ENCODE data around the gene DIPK1B.
"Not testable (repeated sequence)": the region's sequence is repeated elsewhere in the genome, so short reads cannot be mapped to it uniquely, and the experiment has no call there.

DIPK1B gene

GRCh38 chr9:136751244-136751643, 38.9 kb downstream of the DIPK1B start:
- no peaks in the 10 kb centered on the region for H3K9me3 ChIP-seq (ENCODE audit: control insufficient read depth, low read length)
- H3K4me3 ChIP-seq (ENCODE audit: insufficient read depth, low read depth, low read length, poor library complexity, severe bottlenecking): no peak overlapping the region
- H3K4me1 ChIP-seq (ENCODE audit: control insufficient read depth, insufficient read depth, low read length, poor library complexity, severe bottlenecking): no peaks in the 10 kb centered on the region
- H3K27ac ChIP-seq (ENCODE audit: insufficient read depth, low read length, poor library complexity, severe bottlenecking): no peak overlapping the region
- no peaks in the 10 kb centered on the region for H3K36me3 ChIP-seq (ENCODE audit: control insufficient read depth, insufficient read depth, low read length)
- no peak for DNase-seq
- H3K27me3 ChIP-seq (replicated peaks; ENCODE audit: control insufficient read depth, insufficient read depth, low read length, poor library complexity, severe bottlenecking): no peaks in the 10 kb centered on the region

- Histone ChIP-seq H3K4me1 (ENCODE audit: control insufficient read depth, insufficient read depth, low read length, poor library complexity, severe bottlenecking) (no peaks in the 10 kb centered on the region), H3K27ac (ENCODE audit: insufficient read depth, low read length, poor library complexity, severe bottlenecking) (no peak overlapping the region), H3K9me3 (ENCODE audit: control insufficient read depth, low read length) (no peaks in the 10 kb centered on the region), H3K27me3 (replicated peaks; ENCODE audit: control insufficient read depth, insufficient read depth, low read length, poor library complexity, severe bottlenecking) (no peaks in the 10 kb centered on the region), H3K4me3 (ENCODE audit: insufficient read depth, low read depth, low read length, poor library complexity, severe bottlenecking) (no peak overlapping the region), H3K36me3 (ENCODE audit: control insufficient read depth, insufficient read depth, low read length) (no peaks in the 10 kb centered on the region)
- DNase-seq: no peak
These were observed 39.4 kb downstream of the DIPK1B start for GRCh38 chr9:136751814-136752213.

GRCh38 chr9:136753371-136754058, 41.1 kb downstream of the DIPK1B start:
- H3K4me1 ChIP-seq (ENCODE audit: control insufficient read depth, insufficient read depth, low read length, poor library complexity, severe bottlenecking): no peaks in the 10 kb centered on the region
- H3K4me3 ChIP-seq (ENCODE audit: insufficient read depth, low read depth, low read length, poor library complexity, severe bottlenecking): no peak overlapping the region
- H3K9me3 ChIP-seq (ENCODE audit: control insufficient read depth, low read length): no peaks in the 10 kb centered on the region
- H3K36me3 ChIP-seq (ENCODE audit: control insufficient read depth, insufficient read depth, low read length): no peaks in the 10 kb centered on the region
- H3K27me3 ChIP-seq (replicated peaks; ENCODE audit: control insufficient read depth, insufficient read depth, low read length, poor library complexity, severe bottlenecking): no peaks in the 10 kb centered on the region
- no peak overlapping the region for H3K27ac ChIP-seq (ENCODE audit: insufficient read depth, low read length, poor library complexity, severe bottlenecking)
- no peak for DNase-seq

GRCh38 chr9:136754059-136754572, 41.7 kb downstream of the DIPK1B start:
- Histone ChIP-seq H3K36me3 (ENCODE audit: control insufficient read depth, insufficient read depth, low read length) (no peaks in the 10 kb centered on the region), H3K27ac (ENCODE audit: insufficient read depth, low read length, poor library complexity, severe bottlenecking) (no peak overlapping the region), H3K27me3 (replicated peaks; ENCODE audit: control insufficient read depth, insufficient read depth, low read length, poor library complexity, severe bottlenecking) (no peaks in the 10 kb centered on the region), H3K4me3 (ENCODE audit: insufficient read depth, low read depth, low read length, poor library complexity, severe bottlenecking) (no peak overlapping the region), H3K4me1 (ENCODE audit: control insufficient read depth, insufficient read depth, low read length, poor library complexity, severe bottlenecking) (no peaks in the 10 kb centered on the region), H3K9me3 (ENCODE audit: control insufficient read depth, low read length) (no peaks in the 10 kb centered on the region)
- DNase-seq: no peak

GRCh38 chr9:136754626-136755301, 42.4 kb downstream of the DIPK1B start:
- DNase-seq: no peak
- no peaks in the 10 kb centered on the region for H3K27me3 ChIP-seq (replicated peaks; ENCODE audit: control insufficient read depth, insufficient read depth, low read length, poor library complexity, severe bottlenecking)

GRCh38 chr9:136755302-136756133, 43.1 kb downstream of the DIPK1B start:
- H3K4me1 ChIP-seq (ENCODE audit: control insufficient read depth, insufficient read depth, low read length, poor library complexity, severe bottlenecking); H3K36me3 ChIP-seq (ENCODE audit: control insufficient read depth, insufficient read depth, low read length); H3K4me3 ChIP-seq (ENCODE audit: insufficient read depth, low read depth, low read length, poor library complexity, severe bottlenecking); H3K27ac ChIP-seq (ENCODE audit: insufficient read depth, low read length, poor library complexity, severe bottlenecking); H3K27me3 ChIP-seq (replicated peaks; ENCODE audit: control insufficient read depth, insufficient read depth, low read length, poor library complexity, severe bottlenecking); DNase-seq; H3K9me3 ChIP-seq (ENCODE audit: control insufficient read depth, low read length): not testable (repeated sequence)

More at GRCh38 chr9:136754626-136755301, 42.4 kb downstream of the DIPK1B start:
- Histone ChIP-seq H3K4me3 (ENCODE audit: insufficient read depth, low read depth, low read length, poor library complexity, severe bottlenecking) (no peak overlapping the region), H3K36me3 (ENCODE audit: control insufficient read depth, insufficient read depth, low read length) (no peaks in the 10 kb centered on the region), H3K4me1 (ENCODE audit: control insufficient read depth, insufficient read depth, low read length, poor library complexity, severe bottlenecking) (no peaks in the 10 kb centered on the region), H3K9me3 (ENCODE audit: control insufficient read depth, low read length) (no peaks in the 10 kb centered on the region), H3K27ac (ENCODE audit: insufficient read depth, low read length, poor library complexity, severe bottlenecking) (no peak overlapping the region)

- no peaks in the 10 kb centered on the region for H3K9me3 ChIP-seq (ENCODE audit: control insufficient read depth, low read length)
- no peak for DNase-seq
- H3K27me3 ChIP-seq (replicated peaks; ENCODE audit: control insufficient read depth, insufficient read depth, low read length, poor library complexity, severe bottlenecking): no peaks in the 10 kb centered on the region
- no peak overlapping the region for H3K4me3 ChIP-seq (ENCODE audit: insufficient read depth, low read depth, low read length, poor library complexity, severe bottlenecking)
- no peaks in the 10 kb centered on the region for H3K4me1 ChIP-seq (ENCODE audit: control insufficient read depth, insufficient read depth, low read length, poor library complexity, severe bottlenecking)
- H3K36me3 ChIP-seq (ENCODE audit: control insufficient read depth, insufficient read depth, low read length): no peaks in the 10 kb centered on the region
- no peak overlapping the region for H3K27ac ChIP-seq (ENCODE audit: insufficient read depth, low read length, poor library complexity, severe bottlenecking)
These were observed 43.7 kb downstream of the DIPK1B start for GRCh38 chr9:136756134-136756438.

- H3K4me3 ChIP-seq (ENCODE audit: insufficient read depth, low read depth, low read length, poor library complexity, severe bottlenecking): no peak overlapping the region
- H3K27me3 ChIP-seq (replicated peaks; ENCODE audit: control insufficient read depth, insufficient read depth, low read length, poor library complexity, severe bottlenecking): no peaks in the 10 kb centered on the region
- no peak for DNase-seq
- H3K36me3 ChIP-seq (ENCODE audit: control insufficient read depth, insufficient read depth, low read length): no peaks in the 10 kb centered on the region
- no peak overlapping the region for H3K27ac ChIP-seq (ENCODE audit: insufficient read depth, low read length, poor library complexity, severe bottlenecking)
- H3K9me3 ChIP-seq (ENCODE audit: control insufficient read depth, low read length): no peaks in the 10 kb centered on the region
- H3K4me1 ChIP-seq (ENCODE audit: control insufficient read depth, insufficient read depth, low read length, poor library complexity, severe bottlenecking): no peaks in the 10 kb centered on the region
These were observed 44.5 kb downstream of the DIPK1B start for GRCh38 chr9:136756836-136757235.

GRCh38 chr9:136757328-136757727, 45.0 kb downstream of the DIPK1B start:
- H3K9me3 ChIP-seq (ENCODE audit: control insufficient read depth, low read length): no peaks in the 10 kb centered on the region
- no peak overlapping the region for H3K27ac ChIP-seq (ENCODE audit: insufficient read depth, low read length, poor library complexity, severe bottlenecking)
- no peaks in the 10 kb centered on the region for H3K27me3 ChIP-seq (replicated peaks; ENCODE audit: control insufficient read depth, insufficient read depth, low read length, poor library complexity, severe bottlenecking)

GRCh38 chr9:136757751-136758140, 45.4 kb downstream of the DIPK1B start:
- Histone ChIP-seq H3K36me3 (ENCODE audit: control insufficient read depth, insufficient read depth, low read length) (no peaks in the 10 kb centered on the region), H3K4me3 (ENCODE audit: insufficient read depth, low read depth, low read length, poor library complexity, severe bottlenecking) (no peak overlapping the region), H3K27ac (ENCODE audit: insufficient read depth, low read length, poor library complexity, severe bottlenecking) (no peak overlapping the region), H3K27me3 (replicated peaks; ENCODE audit: control insufficient read depth, insufficient read depth, low read length, poor library complexity, severe bottlenecking) (no peaks in the 10 kb centered on the region), H3K4me1 (ENCODE audit: control insufficient read depth, insufficient read depth, low read length, poor library complexity, severe bottlenecking) (no peaks in the 10 kb centered on the region), H3K9me3 (ENCODE audit: control insufficient read depth, low read length) (no peaks in the 10 kb centered on the region)
- no peak for DNase-seq

More at GRCh38 chr9:136757328-136757727, 45.0 kb downstream of the DIPK1B start:
- DNase-seq: no peak
- Histone ChIP-seq H3K4me3 (ENCODE audit: insufficient read depth, low read depth, low read length, poor library complexity, severe bottlenecking) (no peak overlapping the region), H3K36me3 (ENCODE audit: control insufficient read depth, insufficient read depth, low read length) (no peaks in the 10 kb centered on the region), H3K4me1 (ENCODE audit: control insufficient read depth, insufficient read depth, low read length, poor library complexity, severe bottlenecking) (no peaks in the 10 kb centered on the region)
